Panc1 (cell line): Measurements from ENCODE around the gene PBRM1. TPM values are rescaled to one million over a fixed set of nuclear protein-coding genes. Genes with fewer than 3 reads are reported as not detected.

Experiments used
- ATAC-seq: fragments of 200-7000 bp; cut with Tn5 transposase; 2 replicates; pipeline ENCODE4 v1.9.1; 2020; ENCODE audit warnings: mild to moderate bottlenecking, moderate library complexity
- BruUV-seq: library from RNA; stranded (reverse); fragments of 400-500 nt; replicated peaks from 2 replicates; lab custom pipeline; 2021; lab: Mats Ljungman, UMichigan
- CTCF ChIA-PET: fragments of 300-600 bp; sonication (Branson Sonifier 250); formaldehyde crosslinking; loops from one replicate; lab custom pipeline; 2022; ENCODE audit warnings: antibody characterized with exemption; lab: Charles Lee
- POLR2A ChIA-PET: fragments of 300-600 bp; sonication (Branson Sonifier 250); formaldehyde crosslinking; loops from one replicate; lab custom pipeline; 2022; ENCODE audit warnings: antibody characterized with exemption; lab: Charles Lee
- DNase-seq: peaks from one replicate; pipeline ENCODE4 v3.0.0-alpha.2; 2010; ENCODE audit warnings: low read depth, low spot score
- H3K27ac ChIP-seq: 2 replicates; pipeline ENCODE4 v1.5.1; 2011; ENCODE audit warnings: mild to moderate bottlenecking, low read length, inconsistent platforms
- H3K27me3 ChIP-seq: fragments of 200-500 bp; sonication (Bioruptor generic); 2 replicates; pipeline ENCODE4 v1.6.0; 2014; ENCODE audit warnings: low read length, inconsistent platforms; ENCODE audit not compliant: control insufficient read depth, insufficient read depth
- H3K36me3 ChIP-seq: fragments of 200-500 bp; sonication (Bioruptor generic); 2 replicates; pipeline ENCODE4 v1.5.1; 2014; ENCODE audit warnings: inconsistent platforms, mild to moderate bottlenecking, low read length, moderate library complexity; ENCODE audit not compliant: control insufficient read depth, insufficient read depth
- H3K4me1 ChIP-seq: 2 replicates; pipeline ENCODE4 v1.5.1; 2011; ENCODE audit warnings: inconsistent platforms, mild to moderate bottlenecking, low read length, moderate library complexity; ENCODE audit not compliant: control insufficient read depth, insufficient read depth
- H3K4me3 ChIP-seq, 2 experiments: 2 replicates each; pipeline ENCODE4 v1.5.1; 2011 to 2012; ENCODE audit warnings: low read depth in 2 of 2, low read length in 2 of 2, mild to moderate bottlenecking in 2 of 2, inconsistent platforms in 1 of 2, moderate library complexity in 1 of 2
- H3K9me3 ChIP-seq: fragments of 200-500 bp; sonication (Bioruptor generic); 2 replicates; pipeline ENCODE4 v1.5.1; 2014; ENCODE audit warnings: low read depth, mild to moderate bottlenecking, inconsistent platforms, low read length, moderate library complexity; ENCODE audit not compliant: control insufficient read depth, insufficient read depth
- CTCF ChIP-seq: fragments of 450-650 bp; IDR thresholded peaks from 2 replicates; pipeline ENCODE4 v1.5.1; 2017; ENCODE audit warnings: mild to moderate bottlenecking
- POLR2AphosphoS5 ChIP-seq: IDR thresholded peaks from 2 replicates; pipeline ENCODE4 v1.6.1; 2012; ENCODE audit warnings: mild to moderate bottlenecking, low read depth, low read length, moderate library complexity
- REST ChIP-seq, 2 experiments: IDR thresholded peaks; 2 replicates each; pipeline ENCODE4 v1.6.1; 2011 to 2012; ENCODE audit warnings: low read depth in 2 of 2, control low read depth in 1 of 2, low read length in 1 of 2, mild to moderate bottlenecking in 1 of 2, moderate library complexity in 1 of 2; ENCODE audit not compliant: insufficient read depth in 1 of 2
- SIN3A ChIP-seq: IDR thresholded peaks from 2 replicates; pipeline ENCODE4 v1.6.1; 2012; ENCODE audit warnings: low read depth, mild to moderate bottlenecking, low read length, moderate library complexity, borderline replicate concordance; ENCODE audit not compliant: insufficient read depth
- TCF7L2 ChIP-seq: IDR thresholded peaks from 2 replicates; pipeline ENCODE4 v1.6.1; 2011; ENCODE audit warnings: mild to moderate bottlenecking, low read depth, low read length, inconsistent platforms
- in situ Hi-C: cut with HindIII; loops from 2 replicates; pipeline ENCODE4 v1.10.0; 2016; ENCODE audit warnings: low sequenced_read_pairs, low pct_unique_long_range_greater_than_20kb
- intact Hi-C: fragments of 100-400 bp; cut with micrococcal nuclease; formaldehyde crosslinking; loops from one replicate; pipeline ENCODE4 v1.10.0; 2022; ENCODE audit not compliant: unreplicated experiment
- total RNA-seq: library from RNA; stranded (reverse); gene quantifications from one replicate; pipeline ENCODE4 v1.2.1, GENCODE V29; 2021; ENCODE audit not compliant: unreplicated experiment

Gene PBRM1
- total RNA-seq, 1 experiment from 2014 or later = 43.5 TPM

DNA sequence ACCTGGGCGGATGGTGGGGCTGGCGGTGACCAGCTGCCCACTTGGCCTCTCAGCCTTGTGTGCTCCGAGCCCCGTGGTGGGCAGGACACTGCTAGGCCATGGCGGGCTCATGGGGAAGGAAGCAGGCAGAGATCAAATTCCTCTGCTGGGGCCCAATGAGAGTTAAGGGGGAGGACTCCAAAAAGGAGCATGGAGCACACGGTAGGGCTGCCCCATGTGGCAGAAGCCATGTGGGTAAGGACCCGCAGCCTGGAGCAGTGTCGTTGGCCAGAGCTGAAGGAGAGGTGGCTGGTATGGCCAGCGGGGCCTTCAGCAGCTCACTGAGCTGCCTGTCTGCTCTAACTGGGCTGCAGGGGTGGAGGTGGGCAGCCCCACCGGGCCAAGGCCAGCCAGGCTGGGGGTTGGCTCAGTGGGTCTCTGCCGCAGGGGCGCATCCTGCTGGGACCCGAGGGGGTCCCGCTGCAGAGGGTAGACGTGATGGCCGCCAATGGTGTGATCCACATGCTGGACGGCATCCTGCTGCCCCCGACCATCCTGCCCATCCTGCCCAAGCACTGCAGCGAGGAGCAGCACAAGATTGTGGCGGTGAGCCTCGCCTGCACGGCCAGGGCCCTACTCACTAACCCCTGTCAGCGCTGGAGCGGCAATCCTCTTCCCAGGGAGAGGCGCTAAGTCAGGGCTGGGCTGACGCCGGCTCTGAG lies 179.3 kb downstream of the PBRM1 start:
- DNase-seq (no peak), ATAC-seq (no peak)
- TF ChIP-seq REST (IDR thresholded peaks at IDR 0.05; ENCODE audit: insufficient read depth in 1 of 2, low read depth in 2 of 2, low read length in 1 of 2) (no peak), POLR2AphosphoS5 (no peak), TCF7L2 (no peak), CTCF (no peak), SIN3A (no peak)
- Histone ChIP-seq H3K4me3 (no peak overlapping the region), H3K4me1 (no peaks in the 10 kb centered on the region), H3K36me3 (no peaks in the 10 kb centered on the region), H3K9me3 (no peaks in the 10 kb centered on the region), H3K27me3 (no peaks in the 10 kb centered on the region), H3K27ac (no peak overlapping the region)
- in situ Hi-C loops = no loop called here
- BruUV-seq = no TSS peak
- ChIA-PET POLR2A (no interaction called here), CTCF (no interaction called here)
- intact Hi-C loops = no loop called here

DNA sequence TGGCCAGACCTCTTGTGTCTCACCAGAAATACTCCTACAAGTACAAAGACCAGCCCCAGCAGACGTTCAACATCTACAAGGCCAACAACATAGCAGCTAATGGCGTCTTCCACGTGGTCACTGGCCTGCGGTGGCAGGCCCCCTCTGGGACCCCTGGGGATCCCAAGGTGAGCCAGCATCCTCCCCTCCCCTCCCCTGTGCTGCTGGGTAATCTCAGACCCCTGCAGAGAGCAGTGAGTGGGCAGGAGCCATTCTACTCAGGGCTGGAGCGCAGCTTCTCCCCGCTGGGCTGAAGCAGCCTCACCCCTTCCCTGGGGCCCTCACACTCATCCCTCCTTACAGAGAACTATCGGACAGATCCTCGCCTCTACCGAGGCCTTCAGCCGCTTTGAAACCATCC lies 180.7 kb downstream of the PBRM1 start:
- Histone ChIP-seq H3K36me3 (no peaks in the 10 kb centered on the region), H3K4me3 (no peak overlapping the region), H3K27me3 (no peaks in the 10 kb centered on the region), H3K27ac (no peak overlapping the region), H3K4me1 (no peaks in the 10 kb centered on the region), H3K9me3 (no peaks in the 10 kb centered on the region)
- ATAC-seq (no peak), DNase-seq (no peak)
- BruUV-seq = no TSS peak
- POLR2A ChIA-PET = no interaction called here
- CTCF ChIA-PET = no interaction called here
- no peak for TF ChIP-seq POLR2AphosphoS5
- no peak for TF ChIP-seq REST (IDR thresholded peaks at IDR 0.05; ENCODE audit: insufficient read depth in 1 of 2, low read depth in 2 of 2, low read length in 1 of 2)
- no peak for TF ChIP-seq CTCF
- no peak for TF ChIP-seq TCF7L2
- no peak for TF ChIP-seq SIN3A
- intact Hi-C loops (no loop called here), in situ Hi-C loops (no loop called here)
